Activated CD8-positive, alpha-beta memory T cell treated with anti-CD3 and anti-CD28 coated beads, Interleukin-2, amount 50 U/mL, for 4 hours (primary cell): ENCODE data around the gene ATP5MC3.
"Not testable (repeated sequence)": the region's sequence is repeated elsewhere in the genome, so short reads cannot be mapped to it uniquely, and the experiment has no call there.

Source experiments
- DNase-seq: peaks from one replicate; pipeline ENCODE4 v3.0.0-alpha.2; 2020

ATP5MC3 gene

GRCh38 chr2:175181104-175181876 lies at the start of gene ATP5MC3:
ATP5MC3 (minus strand) TSS chr2:175181710; CDS start chr2:175181393, 317 bp downstream.
- peak; percentile 92 for DNase-seq

GRCh38 chr2:175228601-175229000 lies 47.1 kb upstream of the ATP5MC3 start:
- DNase-seq, result not testable (repeated sequence)

GRCh38 chr2:175228179-175228578 lies 46.7 kb upstream of the ATP5MC3 start:
- DNase-seq, result no peak

GRCh38 chr2:175227393-175227792 lies 45.9 kb upstream of the ATP5MC3 start:
- no peak for DNase-seq

- DNase-seq, result no peak
Observed at GRCh38 chr2:175220075-175220474, 38.6 kb upstream of the ATP5MC3 start.

GRCh38 chr2:175218551-175218950 lies 37.0 kb upstream of the ATP5MC3 start:
- DNase-seq, result no peak

- no peak for DNase-seq
Observed at GRCh38 chr2:175207741-175208438, 26.4 kb upstream of the ATP5MC3 start.

GRCh38 chr2:175206866-175207265 lies 25.4 kb upstream of the ATP5MC3 start:
- no peak for DNase-seq

GRCh38 chr2:175205523-175205922 lies 24.0 kb upstream of the ATP5MC3 start:
- no peak for DNase-seq

GRCh38 chr2:175203621-175204496 lies 22.3 kb upstream of the ATP5MC3 start:
- peak; percentile 37 for DNase-seq

GRCh38 chr2:175195012-175195411 lies 13.5 kb upstream of the ATP5MC3 start:
- no peak for DNase-seq

- no peak for DNase-seq
Observed at GRCh38 chr2:175188761-175189160, 7.3 kb upstream of the ATP5MC3 start.

GRCh38 chr2:175187378-175187777 lies 5.9 kb upstream of the ATP5MC3 start:
- DNase-seq, result no peak

GRCh38 chr2:175183674-175184073 lies 2.2 kb upstream of the ATP5MC3 start:
- DNase-seq, result no peak

- no peak for DNase-seq
Observed at GRCh38 chr2:175181877-175182308, 383 bp upstream of the ATP5MC3 start.

GRCh38 chr2:175180701-175181103 lies 808 bp downstream of the ATP5MC3 start:
- DNase-seq, result peak; percentile 48

- DNase-seq, result no peak
Observed at GRCh38 chr2:175176624-175177023, 4.9 kb downstream of the ATP5MC3 start.

GRCh38 chr2:175175896-175176295 lies 5.6 kb downstream of the ATP5MC3 start:
- DNase-seq, result no peak

- no peak for DNase-seq
Observed at GRCh38 chr2:175175320-175175719, 6.2 kb downstream of the ATP5MC3 start.

GRCh38 chr2:175170659-175171304 lies 10.7 kb downstream of the ATP5MC3 start:
- DNase-seq, result no peak

- DNase-seq, result no peak
Observed at GRCh38 chr2:175169191-175169590, 12.3 kb downstream of the ATP5MC3 start.

GRCh38 chr2:175168564-175168945 lies 13.0 kb downstream of the ATP5MC3 start:
- DNase-seq, result no peak
